Measurements from ENCODE around the gene ZNF23.

GRCh38 chr16:71491054-71491453 lies 29.0 kb upstream of the ZNF23 start:
- TF ChIP-seq CTCF (IDR thresholded peaks at IDR 0.05) (no peak), POLR2A (IDR thresholded peaks at IDR 0.05) (no peak)

Measured in adrenal gland (tissue), 5 donors.